GM21367 (cell line): ENCODE measurements around the gene TBX19.

Experiments
- ATAC-seq: cut with Tn5 transposase; IDR thresholded peaks from one replicate; pipeline ENCODE4 v1.9.1; 2021; ENCODE audit not compliant: unreplicated experiment

Gene TBX19

DNA sequence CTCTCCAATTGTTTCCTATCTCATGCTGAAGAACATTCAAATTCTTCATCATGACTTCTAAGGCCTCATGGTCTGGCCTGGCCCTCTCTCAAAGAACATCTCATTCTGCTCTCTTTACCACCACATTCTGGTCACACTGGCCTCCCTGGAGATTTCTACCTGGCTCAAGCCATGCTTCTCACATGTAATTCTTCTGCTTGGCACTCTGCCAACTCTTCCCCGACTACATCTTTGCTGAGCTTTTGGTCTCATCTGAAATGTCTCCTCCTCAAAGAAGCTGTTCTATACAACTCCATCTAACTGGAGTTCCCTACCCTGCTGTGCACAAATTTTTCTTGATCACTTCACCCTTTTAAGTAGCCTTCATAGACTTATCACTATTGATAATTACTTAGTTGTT is 1.4 kb upstream of the TBX19 start:
- no peak for ATAC-seq

DNA sequence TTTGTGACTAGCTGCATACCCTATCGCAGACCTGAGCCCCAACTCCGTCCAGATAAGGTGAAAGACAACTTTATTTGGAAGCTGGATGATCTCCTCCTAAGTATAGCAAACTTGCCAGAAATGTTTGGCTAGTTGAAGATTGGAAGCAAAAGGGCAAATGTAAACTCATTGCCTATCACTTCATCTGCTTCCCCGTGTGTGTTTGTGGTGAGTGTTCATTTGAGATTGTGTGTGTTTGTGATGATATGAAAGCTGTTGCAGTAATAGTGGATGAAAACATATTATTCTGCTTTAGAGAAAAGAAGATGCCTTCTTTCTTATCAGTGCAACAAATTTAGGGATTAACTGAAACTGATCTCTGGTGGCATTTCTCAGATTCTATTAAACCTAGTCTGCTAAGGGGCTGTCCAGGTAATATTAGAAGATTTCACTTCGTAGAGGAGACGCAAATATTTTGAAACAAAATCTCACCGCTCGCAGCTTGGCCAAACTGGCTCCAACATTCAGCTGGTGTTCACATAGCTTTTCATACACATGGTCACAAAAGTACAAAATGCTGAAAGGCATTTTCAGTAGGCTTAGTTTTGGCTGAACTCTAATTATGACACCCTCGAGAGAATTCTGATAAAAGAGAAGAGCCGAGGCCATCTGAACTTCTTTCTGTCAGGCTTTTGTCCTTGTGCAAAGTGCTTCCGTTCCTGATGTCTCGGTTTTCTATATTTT is 1.1 kb downstream of the TBX19 start:
- no peak for ATAC-seq

- no peak for ATAC-seq
Observed at GRCh38 chr1:168285521-168285790, 4.8 kb downstream of the TBX19 start.

- no peak for ATAC-seq
Observed at GRCh38 chr1:168285971-168286927, 5.6 kb downstream of the TBX19 start.

GRCh38 chr1:168287237-168287664 is 6.6 kb downstream of the TBX19 start:
- no peak for ATAC-seq

- ATAC-seq: no peak
Observed at GRCh38 chr1:168288311-168289052, 7.8 kb downstream of the TBX19 start.

DNA sequence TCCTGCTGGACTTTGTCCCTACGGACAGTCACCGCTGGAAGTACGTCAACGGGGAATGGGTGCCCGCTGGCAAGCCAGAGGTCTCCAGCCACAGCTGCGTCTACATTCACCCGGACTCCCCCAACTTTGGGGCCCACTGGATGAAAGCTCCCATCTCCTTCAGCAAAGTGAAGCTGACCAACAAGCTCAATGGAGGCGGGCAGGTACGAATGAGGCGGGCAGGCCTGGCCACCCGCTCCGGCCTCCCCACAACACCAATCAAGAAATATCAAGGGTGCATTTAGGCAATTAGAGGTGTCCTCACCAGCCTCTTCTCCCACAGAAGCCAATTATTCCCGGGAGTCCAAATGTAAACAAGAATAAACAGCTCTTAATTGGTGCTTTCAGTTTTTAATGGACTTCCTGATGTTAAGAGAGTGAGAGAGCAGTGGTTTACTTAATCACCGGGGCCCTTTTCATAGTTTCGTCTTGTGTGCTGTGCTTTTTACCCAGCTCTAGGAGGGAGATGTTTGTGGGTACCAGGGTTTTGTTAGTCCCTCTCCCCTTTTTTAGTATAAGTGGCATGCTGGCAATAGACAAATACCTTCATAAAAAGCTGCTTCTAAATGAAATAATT is 10.7 kb downstream of the TBX19 start:
- no peak for ATAC-seq

DNA sequence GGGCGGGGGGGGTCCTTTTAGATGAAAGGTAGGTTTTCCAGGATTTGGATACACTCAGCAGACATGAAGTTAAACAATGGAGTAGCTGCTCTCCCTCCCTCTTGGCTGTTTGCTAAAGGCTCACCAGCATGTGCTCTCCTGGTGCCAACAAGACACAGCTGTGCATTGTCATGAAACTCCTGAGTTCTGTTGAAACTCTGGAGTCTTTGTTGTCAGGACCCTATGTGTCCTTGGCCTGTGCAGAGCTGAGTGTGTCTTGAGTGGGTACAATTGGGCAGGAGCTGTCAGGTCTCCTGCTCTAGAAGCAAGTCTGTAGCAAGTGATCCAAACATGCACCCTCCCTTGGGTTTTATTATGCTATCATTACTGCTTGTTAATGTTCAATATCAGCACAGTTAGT is 12.7 kb downstream of the TBX19 start:
- ATAC-seq: no peak

DNA sequence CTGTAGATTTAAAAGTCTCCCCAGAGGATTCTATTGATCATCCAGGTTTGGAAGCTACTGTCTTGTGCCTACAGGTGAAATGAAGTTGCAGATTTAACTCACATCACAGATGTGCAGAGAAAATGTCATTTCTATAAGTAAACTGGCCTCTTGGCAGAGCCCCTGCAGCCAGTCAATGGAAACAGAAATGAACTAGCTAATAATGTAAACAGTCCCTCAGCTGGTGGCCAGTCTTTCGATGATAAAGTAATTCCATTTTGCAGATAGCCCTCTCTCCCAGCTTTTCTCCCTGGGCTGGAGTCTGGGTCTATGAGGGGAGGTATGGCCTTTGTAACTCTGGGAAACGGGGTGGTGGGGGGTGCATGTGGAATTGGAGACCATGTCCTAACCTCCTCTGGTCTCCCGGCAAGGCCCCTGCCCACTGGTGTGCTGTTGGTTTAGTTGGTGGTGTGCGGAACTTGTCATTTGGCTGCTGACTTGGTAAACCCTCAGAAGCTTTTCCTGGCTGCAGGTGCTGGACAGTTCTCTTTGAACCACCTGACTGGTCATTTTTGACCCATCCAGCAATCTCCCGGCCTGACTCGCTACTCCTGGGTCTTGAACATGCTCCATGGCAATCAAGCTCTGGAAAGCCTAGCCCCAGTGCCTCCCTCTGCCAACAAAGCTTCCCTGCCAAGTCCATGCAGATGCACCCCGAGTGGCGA is 14.9 kb downstream of the TBX19 start:
- no peak for ATAC-seq

DNA sequence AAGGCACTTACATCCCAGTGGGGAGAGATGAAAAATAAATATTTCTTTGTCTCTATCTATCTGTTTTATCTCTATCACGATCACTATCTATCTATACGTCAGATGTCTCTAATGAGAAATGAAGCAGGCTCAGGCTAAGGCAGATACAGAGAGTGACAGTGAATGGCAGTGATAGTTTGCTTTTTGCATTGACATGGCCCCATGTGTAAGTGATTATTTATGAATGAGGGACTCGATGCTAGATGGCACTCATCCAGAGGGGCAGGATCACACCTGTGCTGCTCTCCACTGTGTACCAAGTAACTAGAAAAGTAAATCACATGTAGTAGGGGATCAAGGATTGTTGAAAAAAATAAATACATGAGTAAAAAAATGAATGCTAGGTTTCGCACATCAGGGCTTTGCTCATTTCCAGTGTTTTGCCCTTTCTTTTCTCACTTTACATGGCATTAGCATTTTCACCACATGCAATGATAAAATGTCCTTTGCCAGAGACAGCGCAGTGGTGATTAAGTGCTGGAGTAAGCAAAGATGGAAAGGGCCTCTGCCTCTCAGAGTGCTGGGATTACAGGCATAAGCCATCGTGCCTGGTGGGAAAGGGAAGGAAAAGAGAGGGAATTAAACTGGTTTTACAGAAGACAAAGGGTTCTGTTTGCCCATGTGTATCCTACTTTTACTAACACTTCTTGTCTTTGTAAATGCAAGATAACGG is 16.5 kb downstream of the TBX19 start:
- no peak for ATAC-seq

DNA sequence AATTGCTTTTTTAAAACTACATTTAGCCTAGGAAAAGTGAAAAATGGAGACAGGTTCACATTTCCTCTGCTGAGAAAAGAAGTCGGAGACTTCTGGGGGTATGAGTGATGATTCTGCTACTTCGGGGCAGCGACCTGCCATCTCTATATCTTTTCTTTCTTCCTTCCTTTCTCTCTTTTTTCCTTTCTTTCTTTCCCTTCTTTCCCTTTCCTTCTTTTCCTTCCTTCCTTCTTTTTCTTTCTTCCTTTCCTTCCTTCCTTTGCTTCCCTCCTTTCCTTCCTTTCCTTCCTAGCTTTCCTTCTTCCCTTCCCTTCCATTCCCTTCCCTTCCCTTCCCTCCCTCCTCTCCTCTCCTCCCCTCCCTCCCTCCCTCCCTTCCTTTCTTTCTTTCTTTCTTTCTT is 17.8 kb downstream of the TBX19 start:
- no peak for ATAC-seq

GRCh38 chr1:168300626-168301025 is 19.9 kb downstream of the TBX19 start:
- no peak for ATAC-seq

- ATAC-seq: no peak
Observed at GRCh38 chr1:168301664-168302320, 21.1 kb downstream of the TBX19 start.

- ATAC-seq: no peak
Observed at GRCh38 chr1:168303716-168304540, 23.3 kb downstream of the TBX19 start.

- no peak for ATAC-seq
Observed at GRCh38 chr1:168304865-168305264, 24.2 kb downstream of the TBX19 start.

DNA sequence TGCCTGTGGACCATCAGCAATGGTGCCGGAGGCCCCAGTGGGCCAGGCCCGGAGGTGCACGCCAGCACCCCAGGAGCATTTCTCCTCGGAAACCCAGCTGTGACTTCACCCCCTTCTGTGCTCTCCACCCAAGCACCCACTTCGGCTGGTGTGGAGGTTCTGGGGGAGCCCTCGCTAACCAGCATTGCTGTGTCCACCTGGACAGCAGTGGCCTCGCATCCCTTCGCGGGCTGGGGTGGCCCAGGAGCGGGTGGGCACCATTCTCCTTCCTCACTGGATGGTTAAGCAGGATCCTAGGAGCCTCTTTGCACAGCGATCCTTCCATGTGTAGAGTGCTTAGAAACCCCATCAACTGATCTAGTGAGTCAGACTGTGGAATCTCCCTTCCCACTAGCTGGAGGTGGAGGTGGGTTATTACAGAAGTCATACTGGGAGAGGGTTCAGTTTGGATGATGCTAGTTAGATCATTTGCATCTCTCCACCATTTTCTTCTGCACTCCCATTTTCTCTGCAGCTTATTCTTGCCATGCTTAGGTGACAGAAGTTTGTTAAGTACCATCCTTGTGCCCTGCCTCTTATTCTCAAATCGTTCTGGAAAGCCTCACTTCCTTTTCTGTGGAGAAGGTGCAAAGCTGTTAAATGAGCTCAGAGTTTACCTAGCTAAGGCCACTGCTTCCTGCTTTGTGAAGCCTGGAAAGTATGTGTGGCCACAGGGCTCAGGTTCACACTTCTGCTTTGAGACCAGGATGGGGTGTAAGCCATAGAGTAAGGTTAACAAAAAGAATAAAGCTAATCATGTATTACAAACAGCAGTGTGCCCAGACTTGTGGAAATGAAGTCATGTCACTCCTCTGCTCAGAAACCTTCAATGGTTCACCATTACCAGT is 32.3 kb downstream of the TBX19 start:
- no peak for ATAC-seq

GRCh38 chr1:168316142-168316541 is 35.5 kb downstream of the TBX19 start:
- no peak for ATAC-seq

GRCh38 chr1:168317309-168317708 is 36.6 kb downstream of the TBX19 start:
- no peak for ATAC-seq
